Activated naive CD8-positive, alpha-beta T cell (primary cell): ENCODE measurements around the gene APPL1.

Experiments
- H3K27ac Mint-ChIP-seq: one replicate; pipeline ENCODE4 v1.8.0; 2021; ENCODE audit warnings: mixed read lengths
- H3K27me3 Mint-ChIP-seq: one replicate; pipeline ENCODE4 v1.8.0; 2021; ENCODE audit warnings: mixed read lengths
- H3K36me3 Mint-ChIP-seq: one replicate; pipeline ENCODE4 v1.8.0; 2021; ENCODE audit warnings: mixed read lengths
- H3K4me1 Mint-ChIP-seq: one replicate; pipeline ENCODE4 v1.8.0; 2021; ENCODE audit warnings: low read depth, mixed read lengths
- H3K4me3 Mint-ChIP-seq: one replicate; pipeline ENCODE4 v1.8.0; 2021; ENCODE audit warnings: mild to moderate bottlenecking, mixed read lengths
- H3K9me3 Mint-ChIP-seq: one replicate; pipeline ENCODE4 v1.8.0; 2021; ENCODE audit warnings: low read depth, mixed read lengths

The APPL1 gene

GRCh38 chr3:57227204-57227929, at the start of gene APPL1:
APPL1 (plus strand) TSS chr3:57227729; CDS start chr3:57227884, 155 bp downstream.
- peaks cover 2% of the 10 kb centered on the region for H3K36me3 Mint-ChIP-seq
- peak within 1 kb of the TSS; percentile 75 for H3K27ac Mint-ChIP-seq
- no peaks in the 10 kb centered on the region for H3K9me3 Mint-ChIP-seq
- no peaks in the 10 kb centered on the region for H3K27me3 Mint-ChIP-seq
- peaks cover 29% of the 10 kb centered on the region for H3K4me1 Mint-ChIP-seq
- peak within 1 kb of the TSS; percentile 94 for H3K4me3 Mint-ChIP-seq

GRCh38 chr3:57179580-57180410, 47.7 kb upstream of the APPL1 start:
- H3K9me3 Mint-ChIP-seq = no peaks in the 10 kb centered on the region
- H3K27ac Mint-ChIP-seq = no peak overlapping the region
- no peak overlapping the region for H3K4me3 Mint-ChIP-seq
- H3K36me3 Mint-ChIP-seq = no peaks in the 10 kb centered on the region
- peaks cover 4% of the 10 kb centered on the region for H3K27me3 Mint-ChIP-seq
- no peaks in the 10 kb centered on the region for H3K4me1 Mint-ChIP-seq

GRCh38 chr3:57184526-57184925, 43.0 kb upstream of the APPL1 start:
- Mint-ChIP-seq H3K27me3 (peaks cover 5% of the 10 kb centered on the region), H3K4me3 (no peak overlapping the region), H3K9me3 (no peaks in the 10 kb centered on the region), H3K4me1 (no peaks in the 10 kb centered on the region), H3K27ac (no peak overlapping the region), H3K36me3 (no peaks in the 10 kb centered on the region)

GRCh38 chr3:57192028-57192427, 35.5 kb upstream of the APPL1 start:
- Mint-ChIP-seq H3K4me1 (no peaks in the 10 kb centered on the region), H3K9me3 (no peaks in the 10 kb centered on the region), H3K27me3 (peaks cover 10% of the 10 kb centered on the region)

GRCh38 chr3:57194641-57195040, 32.9 kb upstream of the APPL1 start:
- H3K27me3 Mint-ChIP-seq = peaks cover 10% of the 10 kb centered on the region
- no peaks in the 10 kb centered on the region for H3K36me3 Mint-ChIP-seq
- no peaks in the 10 kb centered on the region for H3K4me1 Mint-ChIP-seq
- H3K4me3 Mint-ChIP-seq = no peak overlapping the region
- no peak overlapping the region for H3K27ac Mint-ChIP-seq
- no peaks in the 10 kb centered on the region for H3K9me3 Mint-ChIP-seq

More at GRCh38 chr3:57192028-57192427, 35.5 kb upstream of the APPL1 start:
- H3K27ac Mint-ChIP-seq = no peak overlapping the region
- H3K4me3 Mint-ChIP-seq = no peak overlapping the region
- no peaks in the 10 kb centered on the region for H3K36me3 Mint-ChIP-seq

- H3K9me3 Mint-ChIP-seq = no peaks in the 10 kb centered on the region
- peaks cover 5% of the 10 kb centered on the region for H3K27me3 Mint-ChIP-seq
- no peaks in the 10 kb centered on the region for H3K36me3 Mint-ChIP-seq
- no peak within 1 kb of the TSS for H3K4me3 Mint-ChIP-seq
- H3K4me1 Mint-ChIP-seq = no peaks in the 10 kb centered on the region
- no peak within 1 kb of the TSS for H3K27ac Mint-ChIP-seq
Observed at GRCh38 chr3:57199895-57200297, 27.6 kb upstream of the APPL1 start, which contains the start of gene HESX1. HESX1 (minus strand) TSS chr3:57199978; CDS start chr3:57199918, 60 bp downstream.

- H3K27ac Mint-ChIP-seq = no peak overlapping the region
- H3K4me1 Mint-ChIP-seq = no peaks in the 10 kb centered on the region
- no peak overlapping the region for H3K4me3 Mint-ChIP-seq
- H3K36me3 Mint-ChIP-seq = no peaks in the 10 kb centered on the region
- no peaks in the 10 kb centered on the region for H3K9me3 Mint-ChIP-seq
- H3K27me3 Mint-ChIP-seq = no peaks in the 10 kb centered on the region
Observed at GRCh38 chr3:57206423-57206822, 21.1 kb upstream of the APPL1 start.

- no peaks in the 10 kb centered on the region for H3K36me3 Mint-ChIP-seq
- no peaks in the 10 kb centered on the region for H3K9me3 Mint-ChIP-seq
- peaks cover 2% of the 10 kb centered on the region for H3K4me1 Mint-ChIP-seq
- H3K27me3 Mint-ChIP-seq = no peaks in the 10 kb centered on the region
- H3K27ac Mint-ChIP-seq = no peak overlapping the region
- no peak overlapping the region for H3K4me3 Mint-ChIP-seq
Observed at GRCh38 chr3:57221883-57222282, 5.6 kb upstream of the APPL1 start.

- Mint-ChIP-seq H3K4me1 (peaks cover 20% of the 10 kb centered on the region), H3K36me3 (no peaks in the 10 kb centered on the region), H3K4me3 (no peak overlapping the region), H3K27ac (no peak overlapping the region), H3K9me3 (no peaks in the 10 kb centered on the region), H3K27me3 (no peaks in the 10 kb centered on the region)
Observed at GRCh38 chr3:57224856-57225255, 2.7 kb upstream of the APPL1 start.

GRCh38 chr3:57226176-57226575, 1.4 kb upstream of the APPL1 start:
- Mint-ChIP-seq H3K4me1 (peaks cover 26% of the 10 kb centered on the region), H3K27me3 (no peaks in the 10 kb centered on the region), H3K9me3 (no peaks in the 10 kb centered on the region), H3K27ac (no peak overlapping the region), H3K4me3 (peak overlapping the region; percentile 42), H3K36me3 (no peaks in the 10 kb centered on the region)

- Mint-ChIP-seq H3K9me3 (no peaks in the 10 kb centered on the region), H3K27ac (peak overlapping the region; percentile 70), H3K4me1 (peaks cover 30% of the 10 kb centered on the region), H3K36me3 (peaks cover 3% of the 10 kb centered on the region), H3K27me3 (no peaks in the 10 kb centered on the region), H3K4me3 (peak overlapping the region; percentile 94)
Observed at GRCh38 chr3:57227930-57228751, 612 bp downstream of the APPL1 start.

- peaks cover 3% of the 10 kb centered on the region for H3K36me3 Mint-ChIP-seq
- no peak overlapping the region for H3K27ac Mint-ChIP-seq
- H3K9me3 Mint-ChIP-seq = no peaks in the 10 kb centered on the region
- H3K4me3 Mint-ChIP-seq = peak overlapping the region; percentile 13
- H3K4me1 Mint-ChIP-seq = peaks cover 35% of the 10 kb centered on the region
- H3K27me3 Mint-ChIP-seq = no peaks in the 10 kb centered on the region
Observed at GRCh38 chr3:57230006-57230405, 2.5 kb downstream of the APPL1 start.

GRCh38 chr3:57233799-57234198, 6.3 kb downstream of the APPL1 start:
- no peak overlapping the region for H3K27ac Mint-ChIP-seq
- H3K9me3 Mint-ChIP-seq = no peaks in the 10 kb centered on the region
- no peak overlapping the region for H3K4me3 Mint-ChIP-seq
- no peaks in the 10 kb centered on the region for H3K27me3 Mint-ChIP-seq
- peaks cover 8% of the 10 kb centered on the region for H3K36me3 Mint-ChIP-seq
- peaks cover 25% of the 10 kb centered on the region for H3K4me1 Mint-ChIP-seq

- Mint-ChIP-seq H3K36me3 (peaks cover 13% of the 10 kb centered on the region), H3K27ac (no peak overlapping the region), H3K4me3 (no peak overlapping the region), H3K9me3 (no peaks in the 10 kb centered on the region), H3K27me3 (no peaks in the 10 kb centered on the region), H3K4me1 (peaks cover 15% of the 10 kb centered on the region)
Observed at GRCh38 chr3:57234613-57235575, 7.4 kb downstream of the APPL1 start.
